Measurements from ENCODE around the gene BEND2.

Gene BEND2

GRCh38 chrX:18133605-18134004, 87.1 kb downstream of the BEND2 start:
- DNase-seq = no peak

- DNase-seq = no peak
Observed at GRCh38 chrX:18129690-18130089, 91.0 kb downstream of the BEND2 start.

- no peak for DNase-seq
Observed at GRCh38 chrX:18126971-18127370, 93.7 kb downstream of the BEND2 start.

- DNase-seq = no peak
Observed at GRCh38 chrX:18119856-18120255, 100.8 kb downstream of the BEND2 start.
